SU-DHL-6 (cell line): ENCODE data around the gene NAT9.

Experiments used
- H2AFZ ChIP-seq: fragments of 200-600 bp; sonication (generic); 2 replicates; pipeline ENCODE4 v1.6.1; 2014; ENCODE audit warnings: low read depth, mild to moderate bottlenecking, moderate library complexity, mixed read lengths, antibody characterized with exemption, low read length; ENCODE audit not compliant: severe bottlenecking
- H3F3A ChIP-seq: fragments of 200-600 bp; shearing (Covaris generic); 2 replicates; pipeline ENCODE4 v1.6.0; 2016; ENCODE audit warnings: antibody characterized with exemption, mild to moderate bottlenecking; ENCODE audit not compliant: insufficient read depth
- H3K27ac ChIP-seq: fragments of 200-600 bp; sonication (generic); 2 replicates; pipeline ENCODE4 v1.5.1; 2016; ENCODE audit warnings: low read depth, mild to moderate bottlenecking, low read length, moderate library complexity, mixed read lengths
- H3K27me3 ChIP-seq: fragments of 200-600 bp; sonication (generic), shearing (Covaris generic); 2 replicates; pipeline ENCODE4 v1.6.0; 2014; ENCODE audit warnings: mild to moderate bottlenecking, low read length
- H3K36me3 ChIP-seq: fragments of 200-600 bp; sonication (generic); 2 replicates; pipeline ENCODE4 v1.6.1; 2014; ENCODE audit warnings: mild to moderate bottlenecking, low read length, mixed read lengths
- H3K4me2 ChIP-seq: fragments of 300-600, 200-600 bp; shearing (Covaris generic), sonication (generic); 2 replicates; pipeline ENCODE4 v1.6.0; 2014; ENCODE audit warnings: low read length, low read depth, mild to moderate bottlenecking; ENCODE audit not compliant: poor library complexity, severe bottlenecking
- H3K4me3 ChIP-seq: fragments of 200-600 bp; sonication (generic); 2 replicates; pipeline ENCODE4 v1.5.1; 2014; ENCODE audit warnings: antibody characterized with exemption, low read length, mild to moderate bottlenecking, mixed read lengths; ENCODE audit not compliant: insufficient read depth, poor library complexity, severe bottlenecking
- H3K79me2 ChIP-seq: fragments of 200-600 bp; sonication (generic); 2 replicates; pipeline ENCODE4 v1.6.1; 2014; ENCODE audit warnings: mild to moderate bottlenecking, low read length, moderate library complexity; ENCODE audit not compliant: insufficient read depth
- H3K9ac ChIP-seq: fragments of 200-600 bp; sonication (generic); 2 replicates; pipeline ENCODE4 v1.7.0; 2014; ENCODE audit warnings: mild to moderate bottlenecking, low read length
- H3K9me2 ChIP-seq: fragments of 200-600 bp; sonication (generic); replicated peaks from 2 replicates; pipeline ENCODE4 v1.6.1; 2014; ENCODE audit warnings: low read length; ENCODE audit not compliant: insufficient read depth
- H3K9me3 ChIP-seq: fragments of 200-600 bp; sonication (generic); 2 replicates; pipeline ENCODE4 v1.6.1; 2014; ENCODE audit warnings: low read length, mixed read lengths; ENCODE audit not compliant: insufficient read depth
- H4K20me1 ChIP-seq: fragments of 200-600 bp; sonication (generic); 2 replicates; pipeline ENCODE4 v1.6.1; 2014; ENCODE audit warnings: low read depth, mild to moderate bottlenecking, antibody characterized with exemption, low read length, moderate library complexity, mixed read lengths
- CTCF ChIP-seq: fragments of 200-600 bp; sonication (generic); IDR thresholded peaks from one replicate; pipeline ENCODE4 v1.5.1; 2017; ENCODE audit warnings: antibody characterized with exemption, mild to moderate bottlenecking, low read length, moderate library complexity; ENCODE audit not compliant: insufficient read depth, poor library complexity, severe bottlenecking
- EZH2phosphoT487 ChIP-seq: fragments of 200-600 bp; sonication (generic), shearing (Covaris generic); conservative IDR thresholded peaks from 2 replicates; pipeline ENCODE4 v1.6.1; 2018; ENCODE audit warnings: mild to moderate bottlenecking, antibody characterized with exemption, low read length, moderate library complexity, mixed read lengths

The NAT9 gene

GRCh38 chr17:74764751-74765286 lies 11.3 kb downstream of the NAT9 start:
- Histone ChIP-seq H3K36me3 (no peaks in the 10 kb centered on the region), H3K9ac (no peak overlapping the region), H3F3A (no peaks in the 10 kb centered on the region), H3K27ac (no peak overlapping the region), H3K79me2 (peaks cover 8% of the 10 kb centered on the region), H2AFZ (no peak overlapping the region), H3K9me2 (no peaks in the 10 kb centered on the region), H3K4me3 (no peak overlapping the region), H3K4me2 (no peak overlapping the region), H3K27me3 (no peaks in the 10 kb centered on the region), H4K20me1 (no peaks in the 10 kb centered on the region), H3K9me3 (no peaks in the 10 kb centered on the region)
- no peak for TF ChIP-seq EZH2phosphoT487

- H4K20me1 ChIP-seq: no peaks in the 10 kb centered on the region
- H2AFZ ChIP-seq: no peak overlapping the region
- no peaks in the 10 kb centered on the region for H3F3A ChIP-seq
- no peak overlapping the region for H3K9ac ChIP-seq
- H3K4me3 ChIP-seq: no peak overlapping the region
- no peaks in the 10 kb centered on the region for H3K27me3 ChIP-seq
- H3K4me2 ChIP-seq: no peak overlapping the region
- H3K9me2 ChIP-seq: no peaks in the 10 kb centered on the region
- H3K9me3 ChIP-seq: no peaks in the 10 kb centered on the region
- TF ChIP-seq EZH2phosphoT487 (no peak), CTCF (no peak)
- H3K27ac ChIP-seq: no peak overlapping the region
- no peaks in the 10 kb centered on the region for H3K36me3 ChIP-seq
- H3K79me2 ChIP-seq: peaks cover 13% of the 10 kb centered on the region
Measured at GRCh38 chr17:74763565-74764387, 12.4 kb downstream of the NAT9 start.

- Histone ChIP-seq H3K9me3 (no peaks in the 10 kb centered on the region), H3K27me3 (no peaks in the 10 kb centered on the region), H3K9me2 (no peaks in the 10 kb centered on the region), H3F3A (no peaks in the 10 kb centered on the region), H3K79me2 (peaks cover 30% of the 10 kb centered on the region), H3K27ac (no peak overlapping the region), H3K36me3 (no peaks in the 10 kb centered on the region), H2AFZ (no peak overlapping the region), H4K20me1 (no peaks in the 10 kb centered on the region), H3K4me2 (no peak overlapping the region), H3K9ac (no peak overlapping the region), H3K4me3 (no peak overlapping the region)
- no peak for TF ChIP-seq CTCF
- no peak for TF ChIP-seq EZH2phosphoT487
Measured at GRCh38 chr17:74761931-74762330, 14.2 kb downstream of the NAT9 start.

GRCh38 chr17:74761419-74761818 lies 14.7 kb downstream of the NAT9 start:
- Histone ChIP-seq H3K79me2 (peaks cover 35% of the 10 kb centered on the region), H3F3A (no peaks in the 10 kb centered on the region), H4K20me1 (no peaks in the 10 kb centered on the region), H3K4me2 (no peak overlapping the region), H3K9ac (no peak overlapping the region), H3K36me3 (no peaks in the 10 kb centered on the region), H3K9me3 (no peaks in the 10 kb centered on the region), H3K27ac (no peak overlapping the region), H3K27me3 (no peaks in the 10 kb centered on the region), H2AFZ (no peak overlapping the region), H3K4me3 (no peak overlapping the region), H3K9me2 (no peaks in the 10 kb centered on the region)
- no peak for TF ChIP-seq CTCF
- TF ChIP-seq EZH2phosphoT487: no peak
